Fibroblast of gingiva (primary cell): ENCODE measurements around the gene NRF1.
"Not testable (repeated sequence)": the region's sequence is repeated elsewhere in the genome, so short reads cannot be mapped to it uniquely, and the experiment has no call there.

Source experiments
- DNase-seq: peaks from one replicate; pipeline ENCODE4 v3.0.0-alpha.2; 2011; ENCODE audit warnings: low read depth

The NRF1 gene

GRCh38 chr7:129607471-129608120, 3.9 kb upstream of the NRF1 start:
- peak; percentile 12 for DNase-seq

- DNase-seq: no peak
Measured at GRCh38 chr7:129609666-129610065, 1.9 kb upstream of the NRF1 start.

GRCh38 chr7:129610709-129611245, 743 bp upstream of the NRF1 start:
- no peak for DNase-seq

- peak; percentile 24 for DNase-seq
Measured at GRCh38 chr7:129612112-129613015, 844 bp downstream of the NRF1 start.

- no peak for DNase-seq
Measured at GRCh38 chr7:129613016-129613337, 1.5 kb downstream of the NRF1 start.

GRCh38 chr7:129615018-129615417, 3.5 kb downstream of the NRF1 start:
- DNase-seq: no peak

GRCh38 chr7:129616530-129616929, 5.0 kb downstream of the NRF1 start:
- DNase-seq: no peak

- DNase-seq: no peak
Measured at GRCh38 chr7:129617178-129617577, 5.7 kb downstream of the NRF1 start.

- no peak for DNase-seq
Measured at GRCh38 chr7:129617652-129618051, 6.1 kb downstream of the NRF1 start.

- no peak for DNase-seq
Measured at GRCh38 chr7:129626896-129627295, 15.4 kb downstream of the NRF1 start.

GRCh38 chr7:129630341-129630740, 18.8 kb downstream of the NRF1 start:
- DNase-seq: no peak

GRCh38 chr7:129634361-129635034, 23.0 kb downstream of the NRF1 start:
- no peak for DNase-seq

- peak; percentile 67 for DNase-seq
Measured at GRCh38 chr7:129635300-129636029, 23.9 kb downstream of the NRF1 start.

GRCh38 chr7:129636030-129636550, 24.6 kb downstream of the NRF1 start:
- DNase-seq: not testable (repeated sequence)

GRCh38 chr7:129636641-129637040, 25.1 kb downstream of the NRF1 start:
- no peak for DNase-seq

GRCh38 chr7:129640400-129640799, 28.9 kb downstream of the NRF1 start:
- DNase-seq: no peak

GRCh38 chr7:129642871-129643549, 31.5 kb downstream of the NRF1 start:
- DNase-seq: no peak

GRCh38 chr7:129643550-129644170, 32.1 kb downstream of the NRF1 start:
- DNase-seq: no peak

GRCh38 chr7:129644634-129645230, 33.2 kb downstream of the NRF1 start:
- peak; percentile 47 for DNase-seq

GRCh38 chr7:129646369-129647021, 35.0 kb downstream of the NRF1 start:
- no peak for DNase-seq
